ENCODE data around the gene CDKAL1.

CDKAL1 gene

GRCh38 chr6:20985821-20986220 is 451.6 kb downstream of the CDKAL1 start:
- DNase-seq: no peak

GRCh38 chr6:20991910-20992309 is 457.7 kb downstream of the CDKAL1 start:
- peak; percentile 8 for DNase-seq

DNA sequence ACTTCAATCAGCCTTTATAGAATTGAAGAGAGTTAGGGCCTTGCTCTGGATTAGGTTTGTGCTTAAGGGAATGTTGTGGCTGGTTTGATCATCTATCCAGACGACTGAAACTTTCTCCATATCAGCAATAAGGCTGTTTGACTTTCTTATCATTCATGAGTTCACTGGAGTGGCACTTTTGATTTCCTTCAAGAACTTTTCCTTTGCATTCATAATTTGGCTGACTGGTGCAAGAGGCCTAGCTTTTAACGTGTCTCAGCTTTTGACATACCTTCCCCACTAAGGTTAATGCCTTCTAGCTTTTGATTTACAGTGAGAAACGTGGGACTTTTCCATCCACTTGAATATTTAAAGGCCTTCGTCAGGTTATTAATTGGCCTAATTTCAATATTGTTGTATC is 461.8 kb downstream of the CDKAL1 start:
- DNase-seq: no peak

DNA sequence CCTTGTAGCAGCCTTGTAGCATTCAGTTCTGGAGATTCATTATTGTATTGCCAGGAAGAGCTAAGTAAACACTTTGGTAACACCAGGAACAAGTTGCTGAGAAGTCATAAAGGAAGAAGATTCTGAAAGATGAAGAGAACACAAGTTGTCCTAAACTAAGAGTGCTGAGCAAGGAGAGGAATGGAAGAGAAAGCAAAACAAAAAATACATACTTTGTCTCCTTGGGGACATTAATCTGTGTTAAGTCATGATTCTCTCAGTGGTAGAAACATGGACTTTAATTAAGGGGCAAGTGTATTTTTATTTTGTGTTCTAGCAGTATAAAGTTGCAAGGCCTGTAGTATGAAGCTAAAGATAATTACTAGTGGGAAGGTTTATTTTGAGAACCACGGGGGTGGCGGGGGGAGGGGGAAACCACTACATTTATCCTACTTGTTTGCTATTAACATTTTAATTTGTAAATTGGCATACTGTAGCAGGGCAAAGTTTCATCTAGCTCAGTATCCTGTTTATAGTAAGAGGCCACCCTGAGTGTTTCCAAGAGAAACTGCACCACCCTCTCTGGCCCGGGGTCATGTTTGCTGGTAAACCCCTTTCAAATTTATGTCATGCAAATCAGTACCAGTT is 463.0 kb downstream of the CDKAL1 start:
- DNase-seq: peak; percentile 40

DNA sequence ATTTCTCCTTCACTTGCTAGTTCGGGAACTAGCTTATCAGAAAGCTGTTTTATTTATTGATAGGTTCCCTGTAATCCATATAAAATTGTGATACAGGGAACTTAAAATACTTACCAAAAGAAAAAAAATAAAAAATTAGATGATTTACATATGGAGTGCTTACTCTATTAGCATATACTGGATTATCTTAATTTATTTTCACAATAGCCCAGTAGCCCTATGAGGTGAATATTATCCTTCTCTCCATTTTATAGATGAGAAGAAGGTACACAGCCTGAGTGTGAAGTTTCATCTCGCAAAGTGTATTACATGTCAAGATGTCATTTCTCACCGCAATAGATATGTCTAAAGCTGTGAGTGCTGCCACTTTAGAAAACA is 463.5 kb downstream of the CDKAL1 start:
- DNase-seq: no peak

DNA sequence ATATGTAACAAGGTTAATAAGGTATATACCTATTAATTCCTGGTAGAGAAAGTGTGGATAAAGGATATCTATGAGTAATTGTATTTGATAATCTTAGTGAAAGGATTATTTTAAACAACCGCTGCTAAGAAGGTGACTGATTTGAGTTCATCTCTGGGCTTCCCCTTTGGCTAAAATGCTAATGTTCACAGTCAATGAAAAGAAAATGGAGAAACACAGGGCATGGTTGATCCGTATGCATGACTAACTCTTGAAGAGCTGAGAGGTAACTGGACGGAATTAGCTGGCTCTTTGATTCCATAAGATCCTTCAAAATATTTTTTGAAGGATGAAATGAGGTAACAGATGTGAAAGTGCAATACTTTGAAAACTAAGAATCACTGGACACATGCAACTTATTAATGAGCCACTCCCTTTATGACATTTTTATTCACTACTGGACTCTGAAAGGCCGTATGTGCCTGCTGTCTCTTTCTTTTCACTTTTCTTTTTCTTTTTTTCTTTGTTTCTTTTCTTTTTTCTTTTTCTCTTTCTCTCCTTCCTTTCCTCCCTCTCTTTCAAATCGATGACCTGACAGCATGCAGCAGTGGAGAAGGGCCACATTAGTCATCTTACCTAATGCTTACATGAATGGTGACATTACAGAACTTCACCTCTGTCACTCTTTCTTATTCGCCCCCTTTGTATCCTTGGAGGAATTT is 464.6 kb downstream of the CDKAL1 start:
- no peak for DNase-seq

- DNase-seq: no peak
Measured at GRCh38 chr6:21000331-21000801, 466.1 kb downstream of the CDKAL1 start.

GRCh38 chr6:21001736-21002135 is 467.5 kb downstream of the CDKAL1 start:
- no peak for DNase-seq

- DNase-seq: peak; percentile 70
Measured at GRCh38 chr6:21003780-21004541, 469.7 kb downstream of the CDKAL1 start.

DNA sequence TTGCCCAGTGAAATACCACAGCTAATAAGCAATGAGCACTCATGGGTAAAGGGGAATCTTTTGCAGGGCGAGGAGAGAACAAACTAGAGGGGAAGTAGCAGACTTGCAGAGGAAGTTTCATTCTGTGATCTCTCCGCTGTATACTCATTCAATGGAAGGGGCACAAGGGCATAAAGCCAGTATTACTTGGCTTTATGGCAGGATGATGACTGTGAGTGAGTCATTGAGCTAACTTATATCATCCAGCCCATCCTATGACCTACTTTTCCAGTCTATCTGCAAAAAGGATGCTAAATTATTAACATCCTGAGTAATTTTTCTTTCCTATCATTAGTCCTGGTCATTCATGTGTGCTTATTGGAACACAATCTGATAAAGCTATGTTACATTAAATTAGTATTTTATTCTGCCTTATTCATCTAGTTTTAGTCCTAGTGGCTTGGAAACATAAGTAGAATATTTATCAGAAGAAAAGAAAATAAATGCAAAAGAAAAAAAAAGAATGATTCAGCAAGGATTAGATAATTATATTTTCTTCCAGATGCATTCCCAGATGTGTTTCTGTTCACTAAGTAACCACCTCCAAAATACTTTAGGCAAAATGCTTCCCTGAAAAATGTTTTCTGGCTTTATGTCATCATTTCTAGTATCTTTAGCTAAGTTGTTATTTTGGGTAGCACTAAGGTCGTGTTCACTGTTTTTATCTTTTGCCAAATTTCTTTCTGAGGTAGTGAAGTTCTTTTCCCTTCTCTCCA is 471.7 kb downstream of the CDKAL1 start:
- DNase-seq: peak; percentile 85

DNA sequence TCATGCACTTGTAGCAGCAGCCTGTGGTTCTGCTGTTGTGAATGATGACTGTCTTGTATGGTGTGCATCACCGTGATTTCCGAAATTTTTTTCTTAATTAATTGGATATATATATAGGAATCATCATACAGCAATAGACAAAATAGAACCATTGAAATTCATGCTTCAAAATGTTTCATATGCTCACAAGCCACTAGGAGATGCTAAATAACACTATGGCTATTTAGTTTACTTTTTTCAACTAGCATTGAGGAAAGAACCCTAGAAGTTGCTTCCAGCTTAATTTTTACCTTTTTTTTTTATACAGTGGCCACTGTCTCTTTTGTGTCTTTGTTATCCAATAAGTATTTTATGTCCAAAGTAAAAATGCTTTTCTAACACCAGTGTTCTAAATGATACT is 485.4 kb downstream of the CDKAL1 start:
- no peak for DNase-seq

DNA sequence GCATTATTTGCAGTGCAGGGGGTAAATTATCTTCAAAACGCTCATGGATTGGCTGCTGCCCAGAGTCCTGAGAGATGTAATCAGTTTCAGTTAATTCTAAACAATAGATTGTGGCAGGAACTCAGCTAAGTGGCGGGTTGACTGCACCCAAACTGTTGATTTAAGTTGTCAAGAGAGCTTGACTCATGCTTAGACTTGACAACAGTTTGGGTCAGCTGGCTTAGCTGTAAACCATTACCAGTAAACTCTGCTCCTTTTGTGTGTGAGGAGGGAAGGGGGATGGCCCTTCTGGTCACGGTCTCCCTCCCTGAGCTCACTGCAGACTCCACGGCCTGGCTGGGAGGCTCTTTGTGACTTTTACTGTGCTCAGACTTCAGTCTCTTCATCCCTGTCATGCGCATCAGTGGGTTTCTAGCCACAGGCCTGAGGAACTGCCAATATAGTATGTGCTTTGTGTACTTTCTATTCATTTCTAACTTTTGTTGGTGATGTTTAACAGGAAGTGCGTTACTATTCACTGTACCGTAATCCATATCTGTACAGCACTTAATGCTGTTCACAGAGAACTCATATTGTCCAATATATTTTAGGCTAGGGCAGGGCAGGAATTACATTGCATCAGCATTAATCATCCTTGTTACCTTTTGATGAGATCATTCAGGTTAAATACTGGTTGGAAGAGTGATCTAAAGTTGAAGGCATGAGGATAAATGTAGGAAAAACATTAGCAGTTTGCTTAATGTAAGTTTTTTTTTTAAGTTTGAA is 488.3 kb downstream of the CDKAL1 start:
- DNase-seq: peak; percentile 37

- DNase-seq: no peak
Measured at GRCh38 chr6:21023210-21023609, 489.0 kb downstream of the CDKAL1 start.

DNA sequence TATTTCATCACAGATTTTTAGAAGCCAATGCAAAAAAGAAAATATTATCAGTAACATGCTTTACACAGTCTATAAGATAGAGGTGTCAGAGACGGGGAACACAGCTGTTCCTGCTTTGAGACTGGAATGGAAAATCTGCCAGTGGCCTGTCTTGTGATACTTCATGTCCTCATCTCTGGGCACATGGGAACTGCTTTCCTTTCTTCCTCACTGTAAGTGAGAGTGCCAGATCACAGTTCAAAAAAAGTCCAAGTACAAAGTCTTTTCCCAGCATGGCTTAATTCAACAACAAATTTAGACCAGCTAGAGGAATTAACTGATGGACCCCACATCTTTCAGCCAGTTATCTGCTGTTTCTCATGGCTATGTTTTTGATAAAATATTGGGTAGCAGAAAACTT is 490.4 kb downstream of the CDKAL1 start:
- no peak for DNase-seq

- DNase-seq: peak; percentile 71
Measured at GRCh38 chr6:21026576-21027273, 492.5 kb downstream of the CDKAL1 start.

- DNase-seq: no peak
Measured at GRCh38 chr6:21027507-21027906, 493.2 kb downstream of the CDKAL1 start.

- DNase-seq: no peak
Measured at GRCh38 chr6:21031182-21031581, 496.9 kb downstream of the CDKAL1 start.

- DNase-seq: no peak
Measured at GRCh38 chr6:21033084-21033483, 498.8 kb downstream of the CDKAL1 start.

GRCh38 chr6:21033575-21034026 is 499.3 kb downstream of the CDKAL1 start:
- DNase-seq: peak; percentile 82

- no peak for DNase-seq
Measured at GRCh38 chr6:21034345-21034744, 500.1 kb downstream of the CDKAL1 start.

- no peak for DNase-seq
Measured at GRCh38 chr6:21037453-21037852, 503.2 kb downstream of the CDKAL1 start.

Measured in fibroblast of skin of scalp (primary cell).